NCI-H2196 (cell line): ENCODE results near the gene C15orf40.
"Not testable (repeated sequence)": the region's sequence is repeated elsewhere in the genome, so short reads cannot be mapped to it uniquely, and the experiment has no call there.

ENCODE experiments used
- DNase-seq: peaks from one replicate; lab custom pipeline; 2025; ENCODE audit not compliant: unreplicated experiment; lab: John Stamatoyannopoulos, UW

Gene C15orf40

DNA sequence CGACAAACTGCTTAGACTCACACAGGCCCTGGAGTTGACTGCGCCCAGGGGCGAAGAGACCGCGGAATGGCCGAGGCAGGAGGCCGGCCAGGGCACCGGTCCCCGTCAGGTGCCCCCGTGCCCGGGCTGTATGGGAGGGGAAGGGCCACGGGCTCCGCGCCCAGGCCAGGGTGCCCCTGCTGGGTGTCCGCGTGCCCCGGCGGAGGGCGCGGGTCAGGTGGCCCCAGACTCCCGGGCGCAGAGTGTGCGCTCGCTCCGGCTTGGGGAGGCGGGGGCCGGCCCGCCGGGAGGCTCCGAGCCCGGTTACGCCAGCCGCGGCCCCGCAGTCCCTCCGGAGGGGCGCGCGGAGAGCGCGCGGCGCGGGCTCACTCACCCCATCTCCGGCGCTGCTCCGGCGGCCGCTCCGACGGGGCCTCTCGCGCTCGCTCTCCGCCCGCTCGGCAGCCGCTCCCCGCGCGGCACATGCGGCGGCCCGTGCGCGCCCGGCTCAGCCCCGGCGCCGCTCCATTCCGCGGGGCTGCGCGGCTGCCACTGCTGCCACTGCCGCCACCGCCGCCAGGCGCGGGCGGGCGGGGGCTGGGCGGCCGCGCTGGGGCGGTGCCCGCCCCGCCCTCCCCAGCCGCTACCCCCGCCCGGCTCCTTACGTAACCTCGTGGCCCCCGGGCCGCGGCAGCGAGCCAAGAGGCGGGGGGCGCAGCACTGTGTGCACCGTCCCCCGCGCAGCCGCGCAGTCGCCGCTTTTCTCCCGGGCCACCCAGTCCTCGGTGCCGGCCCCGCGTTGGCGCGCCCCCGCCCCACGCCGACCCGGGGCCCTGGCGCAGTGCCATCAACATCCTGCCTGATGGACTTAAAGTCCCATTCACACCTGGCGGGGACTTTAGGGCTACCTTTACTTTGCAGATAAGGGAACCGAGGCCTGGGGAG lies 59.0 kb downstream of the C15orf40 start, which contains the start of gene HOMER2:
Gene HOMER2 (minus strand): TSS at position 563 of the 924 bp plus-strand sequence. CDS start 185 bp downstream, at position 378.
- DNase-seq, result peak; percentile 34

DNA sequence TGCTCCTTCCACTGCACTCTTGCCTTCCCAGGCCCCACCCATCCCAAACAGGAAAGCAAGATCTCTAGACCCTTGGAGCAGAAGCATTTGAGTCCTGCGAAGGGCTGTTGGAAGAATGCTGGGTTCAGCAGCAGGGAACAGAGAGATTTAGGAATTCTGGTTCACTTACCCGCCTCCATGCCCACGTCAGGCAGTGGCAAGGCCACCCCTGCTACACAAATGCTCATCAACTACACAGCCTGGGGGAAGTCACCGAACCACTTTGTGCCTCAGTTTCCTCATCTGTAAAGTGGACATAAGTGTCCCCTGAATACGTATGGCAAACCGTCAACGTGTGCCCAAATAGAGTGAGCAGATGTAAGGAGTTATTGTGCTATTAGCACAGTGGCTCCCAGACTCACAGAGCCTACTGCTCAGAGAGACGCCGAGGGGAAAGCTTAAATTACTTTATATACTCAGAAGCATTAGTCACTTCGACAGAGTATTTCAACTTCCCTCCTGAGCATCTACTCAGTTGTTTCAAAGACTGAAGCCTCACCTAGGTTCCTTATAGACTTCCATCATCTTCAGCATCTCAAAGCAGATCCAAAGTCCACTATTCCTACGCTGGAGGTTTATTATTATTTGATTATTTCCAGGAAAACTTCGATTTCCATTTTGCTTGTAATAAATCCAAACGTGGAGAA lies 59.8 kb downstream of the C15orf40 start:
- DNase-seq, result no peak

DNA sequence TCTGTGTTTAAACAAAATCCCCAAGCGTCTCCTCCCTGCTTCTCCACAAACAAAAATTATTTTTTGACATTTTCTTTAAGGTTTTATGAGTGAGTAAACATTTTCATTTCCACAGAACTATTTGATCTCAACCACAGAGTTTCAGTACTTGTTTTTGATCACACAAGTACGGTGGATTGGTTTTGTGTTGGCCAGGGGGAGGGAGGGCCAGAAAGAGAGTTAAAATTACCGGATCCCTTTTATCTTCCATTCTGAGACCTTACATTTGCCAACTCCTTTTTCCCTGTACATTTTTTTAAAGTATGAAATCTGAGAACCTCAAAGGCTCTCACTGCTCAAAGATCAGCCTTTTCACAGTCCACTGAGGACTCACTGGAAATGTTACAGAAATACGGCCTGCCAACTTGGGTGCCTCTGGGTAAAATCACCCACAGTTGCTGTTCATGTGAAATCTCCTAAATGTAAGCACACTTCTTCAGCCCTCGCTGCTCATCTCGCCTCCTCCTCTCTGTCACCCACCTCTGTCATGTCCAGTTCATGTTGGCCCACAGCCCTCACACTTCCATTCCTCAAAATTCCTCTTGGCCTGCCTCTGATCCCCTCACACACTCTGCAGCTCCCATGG lies 60.6 kb downstream of the C15orf40 start:
- DNase-seq, result no peak

DNA sequence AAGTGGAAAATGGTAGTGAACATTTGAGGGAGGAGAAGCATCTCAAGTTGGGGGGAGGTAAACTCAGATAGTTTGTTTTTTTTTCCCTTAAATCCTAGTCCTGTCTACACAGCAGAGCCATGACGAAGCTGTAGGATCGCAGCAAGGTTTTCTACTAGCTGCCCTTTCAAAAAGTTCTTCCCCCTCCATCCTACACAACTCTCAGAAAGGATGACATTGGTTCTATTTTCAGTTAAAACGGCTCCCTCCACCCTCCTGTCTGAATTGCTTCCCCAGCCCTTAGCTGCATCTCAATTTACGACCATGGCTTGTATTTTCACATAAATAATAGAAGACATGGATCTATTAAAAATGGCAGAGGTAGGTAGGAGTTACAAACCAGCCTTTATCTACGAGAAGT lies 61.1 kb downstream of the C15orf40 start:
- DNase-seq, result no peak

DNA sequence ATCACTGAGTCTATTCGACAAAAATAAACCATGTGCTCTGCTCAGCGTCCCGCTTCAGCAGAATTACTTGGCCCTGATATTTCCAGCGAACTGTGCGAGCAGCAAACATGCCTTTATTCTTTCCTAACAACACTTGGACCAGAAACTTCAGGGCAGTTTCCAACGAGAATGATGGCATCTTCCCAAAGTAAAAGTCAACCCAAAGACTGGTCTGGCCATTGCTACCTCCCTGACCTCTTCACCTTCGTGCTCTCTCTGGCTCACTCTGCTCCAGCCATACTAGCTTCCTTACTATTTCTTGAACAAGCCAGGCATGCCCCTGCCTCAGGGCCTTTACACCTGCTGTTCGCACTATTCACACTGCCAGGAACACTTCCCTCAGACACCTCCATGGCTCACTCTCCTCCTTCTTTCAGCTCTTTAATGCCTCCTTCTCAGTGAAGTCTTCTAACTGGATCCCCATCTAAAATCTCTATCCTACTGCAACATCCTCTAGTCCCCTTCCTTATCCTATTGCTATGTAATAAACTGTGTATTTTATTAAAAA lies 65.2 kb downstream of the C15orf40 start:
- DNase-seq, result no peak

DNA sequence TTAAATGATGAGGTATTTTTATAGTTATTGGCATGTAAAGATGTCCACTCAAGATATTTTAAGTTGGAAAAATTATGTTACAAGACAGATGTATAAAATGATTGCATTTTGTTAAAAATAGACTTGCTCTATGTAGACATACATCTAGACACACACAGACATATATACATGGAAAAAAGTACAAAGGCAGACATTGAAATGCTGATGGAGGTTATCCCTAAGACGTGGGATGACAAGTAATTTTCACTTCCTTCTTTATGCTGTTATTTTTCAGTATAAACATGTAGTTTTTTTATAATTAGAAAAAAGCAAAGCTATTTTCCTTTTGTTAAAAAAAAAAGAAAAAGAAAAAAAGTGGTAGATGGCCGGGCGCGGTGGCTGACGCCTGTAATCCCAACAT lies 66.1 kb downstream of the C15orf40 start:
- DNase-seq, result no peak

DNA sequence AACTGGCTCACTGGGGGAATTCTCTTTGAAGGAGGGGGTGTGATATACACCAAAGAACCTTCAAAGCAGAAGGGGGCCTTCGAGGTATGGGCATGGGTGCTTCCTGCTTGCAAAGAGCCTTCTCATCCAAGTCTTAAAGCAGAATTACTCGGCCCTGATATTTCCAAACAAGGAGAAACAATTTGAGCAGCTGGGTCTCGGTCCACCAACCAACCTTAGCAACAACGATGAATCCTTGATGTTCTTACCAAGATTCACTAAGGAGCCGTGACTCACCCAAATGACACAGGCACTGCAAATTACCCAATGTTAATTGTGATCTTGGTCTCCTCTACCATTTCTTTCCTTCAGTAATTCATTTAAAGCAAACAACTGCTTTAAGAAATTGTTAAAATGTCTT lies 66.6 kb downstream of the C15orf40 start:
- DNase-seq, result no peak

DNA sequence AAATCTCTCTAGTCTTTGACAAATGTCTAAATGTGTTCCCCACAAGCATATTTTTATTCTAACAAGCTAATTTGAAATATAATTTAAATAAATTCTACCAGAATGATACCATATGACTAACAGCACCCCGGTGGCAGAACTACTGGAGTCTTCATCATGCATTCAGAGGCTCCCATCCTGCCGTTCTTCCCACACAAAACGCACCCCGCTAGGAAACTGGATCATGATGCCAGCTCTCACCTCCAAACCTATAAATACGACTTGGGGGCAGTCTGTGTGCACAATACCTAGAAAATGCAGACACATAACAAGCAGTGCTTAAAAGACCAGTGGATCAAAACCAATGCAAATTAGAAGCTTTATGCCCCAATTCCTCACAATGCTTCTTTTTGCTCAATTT lies 67.4 kb downstream of the C15orf40 start:
- no peak for DNase-seq

DNA sequence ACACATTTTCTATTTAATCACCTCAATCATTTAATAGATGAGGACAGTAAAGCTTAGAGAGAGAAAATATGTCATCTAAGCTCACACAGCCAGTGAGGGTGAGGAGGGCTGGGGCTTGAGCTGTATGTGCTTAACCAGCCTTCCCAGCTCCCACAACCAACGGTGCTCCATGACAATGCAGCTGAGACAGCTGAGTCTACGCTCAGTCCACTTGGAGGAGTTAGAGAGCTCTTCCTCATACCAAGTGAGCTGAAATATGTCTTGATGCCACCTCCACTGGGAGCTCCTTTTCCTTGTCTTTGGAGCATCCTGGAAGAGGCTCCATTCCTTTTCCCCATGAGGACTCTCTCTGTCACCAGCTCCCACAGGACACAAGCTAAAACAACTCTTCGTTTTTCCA lies 68.3 kb downstream of the C15orf40 start:
- DNase-seq, result no peak

DNA sequence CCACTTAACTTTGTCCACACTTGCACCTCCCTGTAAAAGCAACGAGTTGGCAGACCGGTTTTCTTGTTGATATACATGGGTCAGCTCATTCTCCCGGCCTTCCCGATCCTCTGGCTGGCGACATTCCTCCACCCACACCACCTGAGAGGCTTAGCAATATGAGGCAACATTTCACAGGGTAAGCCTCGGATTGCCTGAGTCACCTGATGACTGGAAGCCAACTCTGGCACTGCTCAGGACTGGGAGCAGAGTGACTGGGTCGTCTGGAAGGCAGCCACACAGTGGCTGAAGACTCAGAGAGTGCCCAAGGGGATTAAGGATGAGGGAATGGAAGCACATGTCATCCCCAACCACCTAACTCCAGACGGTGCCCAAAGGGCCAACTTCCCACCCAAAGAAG lies 68.7 kb downstream of the C15orf40 start:
- DNase-seq, result no peak

DNA sequence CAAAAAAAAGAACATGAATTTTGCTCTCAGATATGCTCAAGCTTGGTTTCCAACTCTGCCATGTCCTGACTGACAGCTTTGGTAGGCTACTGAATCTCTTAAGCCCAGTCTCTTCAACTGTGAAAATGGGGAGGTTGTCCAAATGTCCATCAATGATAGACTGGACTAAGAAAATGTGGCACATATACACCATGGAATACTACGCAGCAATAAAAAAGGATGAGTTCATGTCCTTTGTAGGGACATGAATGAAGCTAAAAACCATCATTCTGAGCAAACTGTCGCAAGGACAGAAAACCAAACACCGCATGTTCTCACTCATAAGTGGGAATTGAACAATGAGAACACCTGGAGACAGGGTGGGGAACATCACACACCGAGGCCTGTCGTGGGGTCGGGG lies 71.8 kb downstream of the C15orf40 start:
- DNase-seq, result not testable (repeated sequence)
